Muscle layer of duodenum (tissue), 2 donors: ENCODE data around the gene C10orf95.

Experiments
- H3K27ac ChIP-seq: one replicate; pipeline ENCODE4 v1.7.0; 2013; ENCODE audit warnings: mild to moderate bottlenecking, low read length
- H3K27me3 ChIP-seq: one replicate; pipeline ENCODE4 v1.7.0; 2013; ENCODE audit warnings: low read depth, mild to moderate bottlenecking, control low read depth, low read length
- H3K36me3 ChIP-seq, 2 donors: one replicate each; pipeline ENCODE4 v1.7.0; 2013; ENCODE audit warnings: low read length in 2 of 2, control low read depth in 1 of 2, mild to moderate bottlenecking in 1 of 2; ENCODE audit not compliant: insufficient read depth in 2 of 2, control insufficient read depth in 1 of 2
- H3K4me1 ChIP-seq, 2 donors: one replicate each; pipeline ENCODE4 v1.7.0; 2013; ENCODE audit warnings: low read length in 2 of 2, mild to moderate bottlenecking in 2 of 2, control low read depth in 1 of 2, moderate library complexity in 1 of 2; ENCODE audit not compliant: insufficient read depth in 2 of 2, control insufficient read depth in 1 of 2
- H3K4me3 ChIP-seq, 2 donors: one replicate each; pipeline ENCODE4 v1.7.0; 2013; ENCODE audit warnings: low read length in 2 of 2, low read depth in 1 of 2, mild to moderate bottlenecking in 1 of 2
- H3K9me3 ChIP-seq, 2 donors: one replicate each; pipeline ENCODE4 v1.7.0; 2013; ENCODE audit warnings: low read length in 2 of 2, control low read depth in 1 of 2, mild to moderate bottlenecking in 1 of 2; ENCODE audit not compliant: control insufficient read depth in 1 of 2
- donor health status: healthy.

C10orf95 gene

DNA sequence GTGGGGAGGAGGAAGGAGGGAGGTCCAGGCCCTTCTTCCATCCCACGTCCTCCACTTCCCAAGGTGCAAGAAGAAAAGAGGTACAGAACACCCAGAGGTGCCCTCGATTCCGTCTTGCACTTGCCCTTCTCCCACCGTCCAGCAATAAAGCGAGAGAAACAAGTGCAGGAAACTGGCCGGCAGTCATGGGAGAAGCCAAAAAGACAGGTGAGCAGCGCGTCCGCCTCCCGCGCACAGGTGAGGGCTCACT lies 1.3 kb downstream of the C10orf95 start:
- H3K27ac ChIP-seq: peak overlapping the region; percentile 39
- no peaks in the 10 kb centered on the region for H3K36me3 ChIP-seq
- no peaks in the 10 kb centered on the region for H3K9me3 ChIP-seq
- peaks cover 4 to 9% of the 10 kb centered on the region in 2 donors for H3K4me1 ChIP-seq
- no peaks in the 10 kb centered on the region for H3K27me3 ChIP-seq
- peak overlapping the region; percentile 82 to 89 for H3K4me3 ChIP-seq

DNA sequence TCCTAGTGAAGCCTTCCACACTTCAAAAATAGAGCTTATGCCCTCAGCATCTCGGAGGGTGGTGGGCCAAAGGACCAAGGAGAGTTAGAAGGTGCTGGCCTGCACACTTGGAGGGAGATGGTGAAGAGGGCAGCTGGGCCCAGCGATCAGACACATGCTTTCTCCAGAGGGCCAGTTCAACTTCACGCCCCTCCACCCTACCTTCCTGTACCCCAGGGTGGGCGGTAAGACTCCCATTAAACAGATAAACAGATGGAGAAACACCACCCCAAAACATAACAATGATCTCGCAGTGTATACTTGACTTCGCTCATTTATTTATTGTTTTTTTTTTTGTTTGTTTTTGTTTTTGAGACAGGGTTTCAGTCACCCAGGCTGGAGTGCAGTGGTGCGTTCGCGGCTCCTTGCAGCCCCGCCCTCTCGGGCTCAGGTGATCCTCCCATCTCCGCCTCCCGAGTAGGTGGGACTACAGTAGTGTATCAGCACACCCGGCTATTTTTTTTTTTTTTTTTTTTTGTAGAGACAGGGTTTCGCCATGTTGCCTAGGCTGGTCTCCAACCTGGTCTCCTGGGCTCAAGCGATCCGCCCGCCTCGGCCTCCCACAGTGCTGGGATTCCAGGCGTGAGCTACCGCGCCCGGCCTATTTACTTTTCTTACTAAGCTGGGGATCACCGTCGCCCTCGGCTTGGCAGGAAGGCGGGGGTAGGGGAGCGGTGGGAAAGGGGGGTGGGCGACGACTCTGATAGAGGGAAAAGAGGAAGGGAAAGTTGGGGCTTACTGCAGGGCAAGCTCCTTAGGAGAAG lies 1.8 kb downstream of the C10orf95 start:
- H3K9me3 ChIP-seq: no peaks in the 10 kb centered on the region
- peak overlapping the region; percentile 82 to 89 for H3K4me3 ChIP-seq
- no peaks in the 10 kb centered on the region for H3K36me3 ChIP-seq
- peaks cover 4 to 9% of the 10 kb centered on the region in 2 donors for H3K4me1 ChIP-seq
- no peaks in the 10 kb centered on the region for H3K27me3 ChIP-seq
- H3K27ac ChIP-seq: peak overlapping the region; percentile 39

DNA sequence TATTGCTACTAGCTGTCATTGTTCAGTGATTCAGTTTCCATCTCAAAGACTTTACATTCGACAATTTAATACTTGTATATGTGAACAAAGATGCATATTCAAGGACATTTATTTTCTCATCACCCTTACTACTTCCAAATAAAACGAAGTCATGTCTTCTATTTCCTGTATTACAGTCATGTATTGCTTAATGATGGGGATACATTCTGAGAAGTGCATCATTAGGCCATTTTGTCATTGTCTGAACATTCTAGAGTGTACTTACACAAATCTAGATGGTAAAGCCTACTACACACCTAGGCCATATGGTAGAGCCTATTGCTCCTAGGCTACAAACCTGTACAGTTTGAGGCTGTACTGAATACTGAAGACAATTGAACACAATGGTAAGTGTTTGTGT lies 6.5 kb downstream of the C10orf95 start:
- Histone ChIP-seq H3K4me1 (no peaks in the 10 kb centered on the region), H3K4me3 (no peak overlapping the region), H3K27me3 (no peaks in the 10 kb centered on the region), H3K36me3 (no peaks in the 10 kb centered on the region), H3K9me3 (no peaks in the 10 kb centered on the region), H3K27ac (no peak overlapping the region)

DNA sequence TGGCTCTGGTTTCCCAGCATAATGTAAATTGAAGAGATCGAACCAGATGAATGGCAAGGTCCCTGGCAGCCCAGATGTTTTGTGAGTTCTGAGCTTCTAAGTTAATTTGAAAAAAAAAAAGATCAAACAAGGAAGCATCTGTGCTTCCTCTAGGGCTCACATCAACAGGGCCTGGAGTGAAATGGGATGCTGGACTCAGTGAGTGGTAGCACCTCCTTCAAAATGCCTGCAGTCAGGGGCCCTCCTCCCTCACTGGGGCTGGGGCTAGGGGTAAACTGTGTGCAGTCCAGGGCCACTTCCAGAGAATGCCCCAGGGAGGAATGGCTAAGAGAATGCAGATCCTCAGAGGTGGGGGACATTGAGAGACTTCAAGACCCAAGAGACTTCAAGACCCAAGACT lies 13.0 kb downstream of the C10orf95 start:
- H3K27ac ChIP-seq: no peak overlapping the region
- H3K4me1 ChIP-seq: peaks cover 0 to 5% of the 10 kb centered on the region in 2 donors
- no peaks in the 10 kb centered on the region for H3K36me3 ChIP-seq
- H3K27me3 ChIP-seq: no peaks in the 10 kb centered on the region
- no peaks in the 10 kb centered on the region for H3K9me3 ChIP-seq
- no peak overlapping the region for H3K4me3 ChIP-seq

DNA sequence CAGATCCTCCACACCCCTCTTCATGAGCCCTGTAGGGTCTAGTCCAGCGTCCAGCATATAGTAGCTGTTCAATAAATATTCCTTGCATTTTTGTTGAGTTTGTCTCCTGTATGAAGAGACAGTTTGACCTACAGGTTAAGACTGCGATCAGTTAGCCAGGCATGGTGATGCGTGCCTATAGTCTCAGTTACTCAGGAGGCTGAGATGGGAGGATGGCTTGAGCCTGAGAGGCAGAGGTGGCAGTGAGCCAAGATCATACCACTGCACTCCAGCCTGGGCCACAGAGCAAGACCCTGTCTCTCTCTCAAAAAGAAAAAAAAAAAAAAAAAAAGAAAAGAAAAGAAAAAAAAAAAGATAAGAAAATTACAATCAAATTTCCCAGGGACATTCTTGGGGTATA lies 13.8 kb downstream of the C10orf95 start:
- Histone ChIP-seq H3K36me3 (no peaks in the 10 kb centered on the region), H3K27ac (no peak overlapping the region), H3K4me3 (no peak overlapping the region), H3K9me3 (no peaks in the 10 kb centered on the region), H3K27me3 (no peaks in the 10 kb centered on the region), H3K4me1 (peaks cover 0 to 5% of the 10 kb centered on the region in 2 donors)

DNA sequence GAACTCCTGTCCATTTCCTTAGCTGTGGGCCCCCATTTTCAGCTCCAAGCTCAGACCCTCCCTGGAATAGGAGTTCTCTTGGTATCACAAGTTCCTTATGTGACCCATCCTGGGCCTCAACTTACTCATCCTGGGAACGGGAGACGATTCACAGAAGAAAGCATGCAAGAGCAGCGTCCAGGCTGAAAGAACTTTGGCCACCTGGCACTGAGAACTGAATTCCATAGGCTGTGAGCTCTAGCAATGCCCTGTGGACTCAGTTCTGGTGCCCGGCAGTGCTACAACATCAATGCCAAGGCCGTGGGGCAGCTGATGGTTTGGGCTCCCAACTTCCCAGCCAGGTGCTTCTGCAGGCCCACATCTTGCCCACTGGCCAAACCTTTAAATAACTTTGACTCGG lies 15.0 kb downstream of the C10orf95 start:
- H3K27ac ChIP-seq: no peak overlapping the region
- no peaks in the 10 kb centered on the region for H3K9me3 ChIP-seq
- H3K27me3 ChIP-seq: no peaks in the 10 kb centered on the region
- H3K4me3 ChIP-seq: peak overlapping the region; percentile 37 to 45
- H3K4me1 ChIP-seq: peaks cover 10% of the 10 kb centered on the region in 2 donors
- no peaks in the 10 kb centered on the region for H3K36me3 ChIP-seq

DNA sequence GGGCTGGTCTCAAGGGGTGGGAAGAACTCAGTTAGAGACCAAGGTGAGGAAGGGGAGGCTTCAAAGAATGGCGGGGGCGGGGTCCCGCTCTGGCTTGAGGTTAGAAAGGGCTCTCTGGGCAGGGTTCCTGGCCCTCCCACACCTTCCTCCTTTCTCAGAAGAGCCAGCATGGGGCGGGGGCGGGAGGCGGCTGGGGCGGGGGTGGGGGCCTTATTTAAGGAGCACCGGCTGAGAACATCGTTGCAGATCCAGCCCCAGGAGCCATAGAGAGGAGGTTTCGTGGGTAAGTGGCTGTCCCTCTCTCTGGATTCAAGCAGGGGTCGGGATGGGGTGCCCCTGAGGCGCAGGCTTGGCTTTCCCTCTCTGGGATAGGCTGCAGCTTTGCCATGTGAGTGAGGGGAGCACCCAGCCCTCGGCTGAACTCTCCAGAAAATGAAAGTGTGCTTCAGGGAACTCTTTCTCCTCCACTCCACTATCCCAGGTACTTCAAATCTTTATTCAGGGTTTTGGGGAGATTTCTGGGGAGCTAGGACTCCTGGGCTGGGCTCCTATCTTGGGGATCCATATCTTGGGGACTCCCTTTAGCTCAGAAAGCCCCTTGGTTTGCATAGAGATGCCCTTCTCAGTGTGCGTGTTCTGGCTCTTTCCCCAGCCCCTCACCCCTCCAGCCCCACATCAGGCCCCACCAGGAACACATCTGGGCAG lies 15.7 kb downstream of the C10orf95 start:
- Histone ChIP-seq H3K4me1 (peaks cover 11 to 13% of the 10 kb centered on the region in 2 donors), H3K9me3 (no peaks in the 10 kb centered on the region), H3K27me3 (no peaks in the 10 kb centered on the region), H3K36me3 (no peaks in the 10 kb centered on the region), H3K4me3 (peak overlapping the region; percentile 37 to 45), H3K27ac (peak overlapping the region; percentile 75)

DNA sequence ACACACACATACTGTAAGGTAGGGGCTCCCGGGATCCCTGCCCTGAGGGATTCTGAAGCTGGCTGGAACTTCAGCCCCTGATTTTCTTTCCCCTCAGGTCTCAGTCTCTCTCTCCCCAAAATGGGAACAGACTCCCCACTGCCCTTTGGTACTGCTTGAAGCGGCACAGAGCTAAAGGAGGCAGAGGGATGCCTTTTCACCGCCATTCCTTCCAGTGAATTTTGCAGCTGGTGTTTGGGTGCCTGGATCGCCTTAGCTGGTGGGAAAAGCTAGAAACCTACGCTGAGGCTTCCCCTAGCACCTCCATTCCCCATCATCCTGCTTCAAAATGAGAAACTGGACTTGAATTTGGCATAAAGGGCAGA lies 16.2 kb downstream of the C10orf95 start:
- Histone ChIP-seq H3K27me3 (no peaks in the 10 kb centered on the region), H3K4me3 (no peak overlapping the region), H3K4me1 (peaks cover 11 to 13% of the 10 kb centered on the region in 2 donors), H3K36me3 (no peaks in the 10 kb centered on the region), H3K9me3 (no peaks in the 10 kb centered on the region), H3K27ac (peak overlapping the region; percentile 75)

DNA sequence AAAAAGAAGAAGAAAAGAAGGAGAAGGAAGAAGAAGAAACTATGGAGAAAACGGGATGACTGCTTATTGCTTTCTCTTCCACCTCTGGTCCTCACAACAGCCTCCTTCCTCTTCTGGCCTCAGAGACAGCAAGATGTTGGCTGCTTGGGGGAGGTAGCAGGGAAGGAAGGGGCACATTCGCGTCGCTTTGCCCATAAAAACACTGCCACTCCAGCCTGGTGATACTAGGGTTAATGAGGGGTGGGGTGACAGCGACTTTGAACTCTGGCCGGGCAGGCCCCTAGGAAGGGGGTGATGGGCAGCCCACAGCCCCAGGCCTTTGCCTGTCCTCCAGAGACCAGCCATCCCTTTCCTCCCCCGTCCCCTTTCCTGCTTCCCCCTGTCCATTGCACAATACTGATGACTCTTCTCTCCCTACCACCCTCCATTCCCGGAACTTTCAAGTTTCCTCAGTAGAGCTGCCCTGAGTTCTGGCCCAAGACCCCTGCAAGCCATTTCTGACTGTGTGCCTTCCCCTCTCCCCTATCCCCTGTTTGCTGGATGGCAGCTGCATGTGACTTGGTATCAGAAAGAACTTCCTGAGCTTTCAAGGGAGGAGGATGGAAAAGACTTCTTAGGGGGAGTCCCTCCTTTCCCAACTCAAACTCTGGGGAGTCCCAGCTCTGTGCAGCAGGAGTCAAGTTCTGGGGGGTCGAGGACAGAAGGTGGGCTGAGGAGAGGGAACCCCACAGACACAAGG lies 16.8 kb downstream of the C10orf95 start:
- H3K27me3 ChIP-seq: no peaks in the 10 kb centered on the region
- no peaks in the 10 kb centered on the region for H3K36me3 ChIP-seq
- peak overlapping the region; percentile 75 for H3K27ac ChIP-seq
- H3K4me1 ChIP-seq: peaks cover 11 to 13% of the 10 kb centered on the region in 2 donors
- H3K4me3 ChIP-seq: no peak overlapping the region
- H3K9me3 ChIP-seq: no peaks in the 10 kb centered on the region

DNA sequence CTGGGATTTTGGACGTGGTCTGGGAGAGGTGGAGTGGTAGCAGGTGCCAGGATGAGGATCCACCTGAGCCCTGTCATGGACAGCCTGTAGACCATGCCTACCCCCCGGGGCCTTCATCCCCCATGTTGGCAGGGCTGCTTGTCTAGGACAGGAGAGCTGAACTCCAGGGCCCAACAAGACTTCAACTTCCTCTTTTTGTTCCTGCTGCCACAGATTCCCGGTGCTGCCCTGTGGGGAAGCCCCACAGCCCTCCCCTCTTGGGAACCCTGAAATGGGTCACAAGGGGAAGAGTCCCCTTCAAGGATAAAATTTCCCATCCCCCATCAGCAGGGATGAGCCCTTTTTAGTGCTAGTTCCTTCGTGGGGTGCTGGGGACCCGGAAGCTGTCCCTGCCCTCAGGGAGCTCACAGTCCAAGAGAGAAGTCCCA lies 17.7 kb downstream of the C10orf95 start:
- H3K27me3 ChIP-seq: no peaks in the 10 kb centered on the region
- H3K4me1 ChIP-seq: peaks cover 11 to 13% of the 10 kb centered on the region in 2 donors
- H3K9me3 ChIP-seq: no peaks in the 10 kb centered on the region
- no peaks in the 10 kb centered on the region for H3K36me3 ChIP-seq
- no peak overlapping the region for H3K27ac ChIP-seq
- H3K4me3 ChIP-seq: no peak overlapping the region

DNA sequence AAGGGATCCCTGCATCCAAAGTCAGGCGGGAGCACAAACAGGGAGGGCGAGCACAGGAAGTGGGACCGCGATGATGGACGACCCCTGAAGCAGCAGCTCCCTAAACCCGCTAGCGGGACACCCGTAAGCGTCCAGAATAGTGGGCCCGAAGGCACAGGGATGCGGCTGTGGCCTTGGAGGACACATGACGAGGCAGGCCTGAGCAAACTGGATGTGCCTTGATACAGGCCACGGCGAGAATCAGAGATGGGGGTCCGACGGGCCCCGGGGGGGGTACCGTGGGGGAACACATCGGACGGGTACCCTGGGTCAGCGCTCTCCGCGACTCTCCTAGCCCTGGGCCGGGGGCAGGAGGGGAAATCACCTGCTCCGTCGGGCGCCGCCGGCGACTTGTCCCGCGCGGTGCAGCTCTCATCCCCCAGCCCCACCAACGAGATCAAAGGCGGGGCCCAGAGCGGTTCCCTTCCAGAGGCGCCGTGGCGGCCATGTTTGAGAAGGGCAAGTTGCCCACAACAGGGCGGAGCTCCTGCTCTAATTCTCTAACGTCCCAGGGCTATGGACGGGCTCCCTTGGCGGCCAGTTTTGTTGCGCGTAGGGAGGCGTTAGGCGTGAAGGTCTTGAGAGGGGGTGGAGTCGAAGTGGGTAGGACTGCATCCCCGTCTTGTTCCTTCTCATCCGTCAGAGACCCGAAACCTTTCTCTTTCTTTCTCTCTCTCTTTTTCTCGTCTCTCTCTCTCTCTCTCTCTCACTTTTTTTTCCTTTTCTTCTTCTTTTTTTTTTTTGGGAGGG lies 19.0 kb downstream of the C10orf95 start, which contains the start of gene CUEDC2:
TSS of gene CUEDC2 (minus strand) at position 413 of the 789 bp plus-strand sequence. CDS start 7,386 bp downstream, outside the sequence.
- H3K9me3 ChIP-seq: no peaks in the 10 kb centered on the region
- no peaks in the 10 kb centered on the region for H3K27me3 ChIP-seq
- H3K27ac ChIP-seq: peak within 1 kb of the TSS; percentile 79
- peak within 1 kb of the TSS; percentile 87 to 93 for H3K4me3 ChIP-seq
- no peaks in the 10 kb centered on the region for H3K36me3 ChIP-seq
- H3K4me1 ChIP-seq: peaks cover 11 to 13% of the 10 kb centered on the region in 2 donors
